HepG2 (cell line): ENCODE data around the gene PRM3. TPM values are rescaled to one million over a fixed set of nuclear protein-coding genes. Genes with fewer than 3 reads are reported as not detected.

Experiments
- ATAC-seq: fragments of 200-7000 bp; cut with Tn5 transposase; 3 replicates; pipeline ENCODE4 v1.9.1; 2020; ENCODE audit warnings: mild to moderate bottlenecking, moderate library complexity
- BruUV-seq: library from RNA; stranded (reverse); fragments of 400-500 nt; replicated peaks from 2 replicates; lab custom pipeline; 2021; lab: Mats Ljungman, UMichigan
- CTCF ChIA-PET: fragments of 300-600 bp; formaldehyde crosslinking; extraction: SDS; loops from one replicate; lab custom pipeline; 2021; ENCODE audit warnings: low total read pairs, inconsistent platforms, low intra/inter-chr PET ratio; lab: Yijun Ruan, JAX
- POLR2A ChIA-PET: fragments of 350-600 bp; sonication (Branson Sonifier 250); formaldehyde crosslinking; loops from one replicate; lab custom pipeline; 2020; ENCODE audit warnings: antibody characterized with exemption, inconsistent platforms; lab: Yijun Ruan, JAX
- DNase-seq: peaks from one replicate; pipeline ENCODE4 v3.0.0-alpha.2; 2015; ENCODE audit warnings: low spot score
- FAIRE-seq: peaks from 3 replicates; lab custom pipeline; 2011; peaks lifted over from hg19 to GRCh38; lab: Jason Lieb, UNC
- H2AFZ ChIP-seq: one replicate; pipeline ENCODE4 v1.6.1; 2011; ENCODE audit warnings: low read length, inconsistent platforms
- H3K27ac ChIP-seq: fragments of 300-600 bp; 3 replicates; pipeline ENCODE4 v1.8.0; 2011; ENCODE audit warnings: mixed run types, mild to moderate bottlenecking, mixed read lengths, low read length, inconsistent platforms; ENCODE audit not compliant: insufficient read depth; ENCODE audit errors: extremely low read length
- H3K27me3 ChIP-seq, 2 experiments: fragments of 200-600 bp in 1 of 2; 2 replicates in 1 of 2; 3 replicates in 1 of 2; pipeline versions ENCODE4 v1.6.0 to v1.8.0; 2011; ENCODE audit warnings: low read length in 2 of 2, mild to moderate bottlenecking in 2 of 2, moderate library complexity in 2 of 2, inconsistent platforms in 1 of 2; ENCODE audit not compliant: insufficient read depth in 2 of 2, control insufficient read depth in 1 of 2
- H3K36me3 ChIP-seq, 2 experiments: fragments of 200-600 bp in 1 of 2; replicated peaks in 1 of 2; 2 replicates in 1 of 2; 3 replicates in 1 of 2; pipeline versions ENCODE4 v1.5.1 to v1.8.0; 2011; ENCODE audit warnings: low read length in 2 of 2, inconsistent platforms in 1 of 2; ENCODE audit not compliant: insufficient read depth in 2 of 2, control insufficient read depth in 1 of 2
- H3K4me1 ChIP-seq: 2 replicates; pipeline ENCODE4 v1.5.1; 2012; ENCODE audit warnings: low read length, inconsistent platforms; ENCODE audit not compliant: insufficient read depth
- H3K4me2 ChIP-seq: 2 replicates; pipeline ENCODE4 v1.6.0; 2011; ENCODE audit warnings: low read depth, low read length, inconsistent platforms
- H3K4me3 ChIP-seq, 3 experiments: fragments of 200-600 bp in 1 of 3; sonication (generic), shearing (Covaris generic) in 1 of 3; replicated peaks in 1 of 3; 2 replicates each; pipeline ENCODE4 v1.5.1; 2011 to 2016; ENCODE audit warnings: low read length in 3 of 3, inconsistent platforms in 2 of 3, low read depth in 2 of 3, mild to moderate bottlenecking in 2 of 3, control low read depth in 1 of 3, mixed read lengths in 1 of 3; ENCODE audit not compliant: insufficient read depth in 1 of 3
- H3K79me2 ChIP-seq: one replicate; pipeline ENCODE4 v1.6.1; 2011; ENCODE audit warnings: low read length, inconsistent platforms; ENCODE audit not compliant: insufficient read depth
- H3K9ac ChIP-seq: 2 replicates; pipeline ENCODE4 v1.6.0; 2011; ENCODE audit warnings: mild to moderate bottlenecking, low read depth, low read length, inconsistent platforms; ENCODE audit not compliant: insufficient read depth
- H3K9me3 ChIP-seq: 2 replicates; pipeline ENCODE4 v1.5.1; 2012; ENCODE audit warnings: mild to moderate bottlenecking, low read length
- H4K20me1 ChIP-seq: 2 replicates; pipeline ENCODE4 v1.6.0; 2011; ENCODE audit warnings: inconsistent platforms, mild to moderate bottlenecking, low read length, moderate library complexity; ENCODE audit not compliant: insufficient read depth
- IKZF5 ChIP-seq: IDR thresholded peaks from 2 replicates; pipeline ENCODE4 v1.6.1; 2018; ENCODE audit warnings: missing genetic modification reagents, mild to moderate bottlenecking, missing compliant biosample characterization
- MAF1 ChIP-seq: sonication (generic); formaldehyde crosslinking; IDR thresholded peaks from 2 replicates; pipeline ENCODE4 v1.5.0; 2020; ENCODE audit warnings: missing genetic modification reagents, borderline replicate concordance
- MEIS1 ChIP-seq: sonication (generic); formaldehyde crosslinking; IDR thresholded peaks from 2 replicates; pipeline ENCODE4 v1.9.0; 2021; ENCODE audit warnings: mild to moderate bottlenecking, missing genetic modification reagents, moderate library complexity, borderline replicate concordance
- MLXIP ChIP-seq: sonication (generic); formaldehyde crosslinking; IDR thresholded peaks from 2 replicates; pipeline ENCODE4 v1.9.0; 2021; ENCODE audit warnings: missing genetic modification reagents, borderline replicate concordance
- NCOA2 ChIP-seq: sonication (generic); formaldehyde crosslinking; IDR thresholded peaks from 2 replicates; pipeline ENCODE4 v1.8.0; 2022; ENCODE audit warnings: inconsistent platforms
- NFATC3 ChIP-seq: sonication (generic); formaldehyde crosslinking; IDR thresholded peaks from 2 replicates; pipeline ENCODE4 v1.5.1; 2020; ENCODE audit warnings: mild to moderate bottlenecking, missing genetic modification reagents
- NFIB ChIP-seq: sonication (generic); formaldehyde crosslinking; IDR thresholded peaks from 2 replicates; pipeline ENCODE4 v1.9.0; 2021; ENCODE audit warnings: missing genetic modification reagents, mild to moderate bottlenecking, borderline replicate concordance
- RARA ChIP-seq: IDR thresholded peaks from 2 replicates; pipeline ENCODE4 v1.6.1; 2016; ENCODE audit warnings: missing genetic modification reagents, missing compliant biosample characterization
- REL ChIP-seq: sonication (generic); formaldehyde crosslinking; conservative IDR thresholded peaks from 2 replicates; pipeline ENCODE4 v1.8.0; 2022; ENCODE audit warnings: mild to moderate bottlenecking, missing genetic modification reagents, moderate library complexity
- SNAPC2 ChIP-seq: sonication (generic); formaldehyde crosslinking; IDR thresholded peaks from 2 replicates; pipeline ENCODE4 v1.8.1; 2022; ENCODE audit warnings: mild to moderate bottlenecking, missing genetic modification reagents
- SOX13 ChIP-seq, 3 experiments: fragments of 450-650 bp in 1 of 3; sonication (generic) in 1 of 3; formaldehyde crosslinking in 1 of 3; IDR thresholded peaks in 2 of 3; conservative IDR thresholded peaks in 1 of 3; 2 replicates each; pipeline versions ENCODE4 v1.5.0 to v1.6.1; 2016 to 2020; ENCODE audit warnings: antibody characterized with exemption in 1 of 3, mild to moderate bottlenecking in 1 of 3, missing compliant biosample characterization in 1 of 3, missing genetic modification reagents in 1 of 3, moderate library complexity in 1 of 3
- ZBTB7B ChIP-seq: sonication (generic); formaldehyde crosslinking; IDR thresholded peaks from 2 replicates; pipeline ENCODE4 v1.4.0; 2020; ENCODE audit warnings: missing genetic modification reagents
- ZNF333 ChIP-seq: sonication (generic); formaldehyde crosslinking; IDR thresholded peaks from 2 replicates; pipeline ENCODE4 v1.4.0; 2020; ENCODE audit warnings: mild to moderate bottlenecking, missing genetic modification reagents, borderline replicate concordance
- ZNF580 ChIP-seq: IDR thresholded peaks from 2 replicates; pipeline ENCODE4 v1.6.1; 2016; ENCODE audit warnings: low read depth, borderline replicate concordance
- ZNF768 ChIP-seq: sonication (generic); formaldehyde crosslinking; IDR thresholded peaks from 2 replicates; pipeline ENCODE4 v1.4.0; 2020; ENCODE audit warnings: missing genetic modification reagents
- WGBS: methylation state at CpG from one replicate; pipeline ENCODE4 v1.1.6; 2017; ENCODE audit warnings: low lambda C conversion rate; 5-methylcytosine and 5-hydroxymethylcytosine counted together
- in situ Hi-C: cut with HindIII; loops from 2 replicates; pipeline ENCODE4 v1.10.0; 2017; ENCODE audit warnings: low pct_unique_long_range_greater_than_20kb; ENCODE audit not compliant: extremely low pct_ligation_motif_present
- intact Hi-C: fragments of 100-400 bp; cut with micrococcal nuclease; formaldehyde crosslinking; loops from one replicate; pipeline ENCODE4 v1.10.0; 2022; ENCODE audit not compliant: unreplicated experiment
- polyA plus RNA-seq, 8 experiments: library from polyadenylated mRNA; depleted of rRNA in 3 of 8; stranded (reverse) in 7 of 8; unstranded in 1 of 8; fragments of >200 nt; fragmentation: Illumina TruSeq in 4 of 8; extraction: Trizol in 4 of 8; gene quantifications; 2 replicates each; pipeline versions ENCODE4 v1.2.1 to v1.2.3, GENCODE V29; 2011 to 2016; ENCODE audit warnings: low read depth in 4 of 8, missing spikeins in 1 of 8, mixed read lengths in 1 of 8; ENCODE audit not compliant: insufficient read depth in 1 of 8
- total RNA-seq, 5 experiments: library from RNA; depleted of rRNA; stranded (reverse); fragments of >200 nt; fragmentation: Illumina TruSeq; extraction: Trizol; gene quantifications; 2 replicates each; pipeline ENCODE4 v1.2.3, GENCODE V29; 2016; ENCODE audit warnings: low read depth in 1 of 5

PRM3 gene
- total and polyA plus RNA-seq, 2 of the 13 experiments (the other 11 are each of a cell fraction or from before 2014, with no cell fraction given) = not detected

- TF ChIP-seq MLXIP (CRISPR knock-in tag) (no peak), NFATC3 (CRISPR knock-in tag) (peak; percentile 78; the same call in 1 of the 2 replicates)
Observed at GRCh38 chr16:11309895-11310633, 36.6 kb upstream of the PRM3 start (continued).

GRCh38 chr16:11308493-11309283, 35.3 kb upstream of the PRM3 start:
- no peaks in the 10 kb centered on the region for H3K27me3 ChIP-seq
- H3K4me2 ChIP-seq = peak overlapping the region; percentile 57
- H3K36me3 ChIP-seq = no peaks in the 10 kb centered on the region
- in situ Hi-C loops (no loop called here), intact Hi-C loops (no loop called here)
- no peaks in the 10 kb centered on the region for H4K20me1 ChIP-seq
- H3K27ac ChIP-seq = peak overlapping the region; percentile 89
- WGBS = 27% methylated on average over 6 of the region's 15 CpGs
- H3K9me3 ChIP-seq = no peaks in the 10 kb centered on the region
- peaks cover 84% of the 10 kb centered on the region for H3K4me1 ChIP-seq
- FAIRE-seq (no peak), DNase-seq (peak; percentile 87), ATAC-seq (peak; percentile 39)
- CTCF ChIA-PET = no interaction called here
- peak overlapping the region in 1 of 3 experiments; percentile 35; a peak in 1 of 6 replicates for H3K4me3 ChIP-seq
- BruUV-seq = no TSS peak
- H3K79me2 ChIP-seq = no peaks in the 10 kb centered on the region
- H3K9ac ChIP-seq = peak overlapping the region; percentile 62
- POLR2A ChIA-PET = interaction anchor here (1.0 to 7.4 kb wide), 18 partner anchors 11 to 489 kb away, joined by 3 to 234 read pairs (median 6); partner anchors contain the start of genes PRM2, PRM3, SOCS1 and TNP2
- no peak overlapping the region for H2AFZ ChIP-seq
- TF ChIP-seq NCOA2 (CRISPR knock-in tag) (peak; percentile 25; the same call in 1 of the 2 replicates), REL (no peak), ZBTB7B (CRISPR knock-in tag) (peak; percentile 92; the same call in 1 of the 2 replicates), IKZF5 (CRISPR knock-in tag) (peak; percentile 4; the same call in 1 of the 2 replicates), SNAPC2 (CRISPR knock-in tag) (peak; percentile 81), ZNF580 (peak; percentile 86), MEIS1 (CRISPR knock-in tag) (peak; percentile 69; the same call in 1 of the 2 replicates), ZNF768 (CRISPR knock-in tag) (peak; percentile 72), MAF1 (CRISPR knock-in tag) (0 out of 2 replicates have a peak, but pooled peaks have one; percentile 20), NFIB (peak; percentile 10; the same call in 1 of the 2 replicates), SOX13 (IDR thresholded peaks at IDR 0.05) (0 out of 2 replicates have a peak, but pooled peaks have one; percentile 39), SOX13 (CRISPR knock-in tag; conservative IDR thresholded peaks at IDR 0.05 in 1 of 2, IDR thresholded peaks at IDR 0.05 in 1 of 2) (peak in 1 of 2 experiments; percentile 44; a peak in 2 of 4 replicates), RARA (CRISPR knock-in tag) (peak; percentile 82), ZNF333 (CRISPR knock-in tag) (peak; percentile 82; the same call in 1 of the 2 replicates)
